KBM-7 (cell line): Measurements from ENCODE around the gene DNM2.
A peak's percentile ranks its signal among the peaks of the same experiment; 100 is the strongest.

ENCODE experiments used
- DNase-seq: peaks from one replicate; pipeline ENCODE4 v3.0.0-alpha.2; 2015
- in situ Hi-C: fragments of 300-500 bp; cut with MboI; formaldehyde crosslinking; loops from 2 replicates; pipeline ENCODE4 v1.14.3; 2020; ENCODE audit warnings: low sequenced_read_pairs, low pct_unique_long_range_greater_than_20kb, mixed read lengths

DNM2 gene

DNA sequence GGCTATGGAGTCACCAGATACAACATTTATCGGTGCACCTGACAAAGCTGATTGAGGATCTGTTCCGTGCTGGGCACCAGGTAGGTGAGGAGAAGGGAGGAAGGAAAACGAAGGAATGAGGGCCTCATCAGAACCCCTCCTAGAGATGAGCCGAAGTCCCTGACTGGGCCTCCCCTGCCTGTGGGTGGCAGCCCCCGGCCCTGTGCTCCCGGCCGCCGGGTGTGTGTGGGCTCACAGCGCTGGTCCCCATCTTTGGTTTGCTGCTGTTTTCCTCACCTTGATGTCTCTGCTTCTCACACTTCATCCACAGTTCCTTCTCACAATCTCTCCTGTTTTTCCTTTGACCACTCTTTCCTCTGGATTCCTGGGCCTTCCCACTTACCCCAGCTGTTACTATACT lies 85.4 kb downstream of the DNM2 start:
- DNase-seq = no peak
- in situ Hi-C loops = no loop called here

DNA sequence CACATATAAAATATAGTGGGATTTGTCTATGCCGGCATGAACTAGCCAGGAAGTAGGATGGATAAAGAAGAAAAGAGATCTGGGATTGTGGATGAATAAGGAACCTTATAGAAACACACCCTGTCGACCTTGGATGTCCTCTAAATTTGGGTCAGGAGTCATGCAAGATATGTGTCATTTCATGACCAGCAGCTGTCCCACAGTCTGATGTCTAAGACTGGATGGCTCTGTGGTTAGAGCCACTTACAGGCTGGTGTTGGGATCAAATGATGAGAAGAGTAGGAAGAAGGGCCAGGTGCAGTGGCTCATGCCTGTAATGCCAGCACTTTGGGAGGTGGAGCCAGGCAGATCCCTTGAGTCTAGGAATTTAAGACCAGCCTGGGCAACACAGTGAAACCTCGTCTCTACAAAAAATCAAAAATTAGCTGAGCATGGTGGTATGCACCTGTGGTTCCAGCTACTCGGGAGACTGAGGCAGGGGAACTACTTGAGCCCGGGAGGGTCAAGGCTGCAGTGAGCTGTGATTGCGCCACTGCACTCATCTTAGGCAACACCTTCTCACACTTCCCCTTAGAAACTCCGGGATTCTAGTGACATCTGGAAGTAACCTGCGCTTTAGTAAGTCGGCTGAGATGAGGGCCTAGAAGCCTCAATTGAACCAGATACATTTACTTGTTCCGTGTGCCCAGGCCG lies 87.3 kb downstream of the DNM2 start:
- DNase-seq = no peak
- in situ Hi-C loops = no loop called here

DNA sequence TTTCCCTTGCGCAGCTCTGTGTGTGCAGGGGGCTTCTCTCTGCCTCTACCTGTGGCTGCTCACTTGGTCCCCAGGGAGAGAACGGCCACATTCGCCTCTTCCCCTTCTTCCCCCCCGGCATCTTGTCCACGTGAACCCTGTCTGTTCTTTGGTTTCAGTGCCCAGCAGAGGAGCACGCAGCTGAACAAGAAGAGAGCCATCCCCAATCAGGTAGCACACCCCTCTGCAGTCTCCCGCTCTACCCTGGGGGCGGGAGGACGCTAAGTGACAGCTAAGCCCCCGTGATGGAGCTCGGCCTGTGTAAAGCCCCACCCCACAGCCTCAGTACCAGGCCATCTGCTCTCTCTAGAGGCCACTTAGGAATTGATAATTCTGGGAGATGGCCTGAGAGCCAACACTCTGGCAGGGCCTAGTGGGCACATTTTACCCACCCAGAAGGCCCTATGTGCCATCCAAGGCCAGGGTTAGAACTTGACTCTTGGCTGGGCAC lies 87.9 kb downstream of the DNM2 start:
- in situ Hi-C loops = no loop called here
- no peak for DNase-seq

DNA sequence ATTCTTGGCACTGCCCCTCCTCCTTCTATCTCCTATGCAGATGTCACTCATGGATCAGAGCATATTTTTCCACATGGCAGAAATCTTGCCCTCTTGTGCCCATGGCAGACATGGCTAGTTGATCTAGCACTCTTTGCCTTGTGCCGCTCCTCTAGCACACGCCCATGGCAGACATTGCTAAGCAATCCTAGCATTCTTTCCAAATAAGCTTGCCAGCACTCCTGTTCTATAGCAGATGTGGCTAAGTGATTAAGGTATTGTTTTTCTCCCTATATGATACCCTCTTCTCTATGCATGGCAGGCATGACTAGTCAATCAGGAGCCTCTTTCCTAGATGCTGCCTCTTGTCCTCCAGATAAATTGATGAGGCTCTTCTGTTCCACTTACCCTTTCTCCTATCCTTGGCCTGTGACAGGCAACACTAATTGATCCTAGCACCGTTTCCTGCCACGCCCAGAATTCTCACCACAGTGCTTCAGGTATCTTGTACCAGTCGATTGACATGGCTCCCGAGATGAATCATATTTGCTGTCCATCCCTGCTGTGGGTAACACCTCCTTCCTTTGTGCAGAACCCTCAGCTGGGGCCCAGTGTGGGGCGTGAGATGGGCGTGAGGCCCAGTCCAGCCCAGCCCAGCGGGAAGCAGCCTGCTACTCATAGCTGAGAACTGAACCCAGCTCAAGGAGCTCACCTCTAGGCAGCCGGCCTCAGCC lies 91.2 kb downstream of the DNM2 start:
- DNase-seq = no peak
- in situ Hi-C loops = no loop called here

DNA sequence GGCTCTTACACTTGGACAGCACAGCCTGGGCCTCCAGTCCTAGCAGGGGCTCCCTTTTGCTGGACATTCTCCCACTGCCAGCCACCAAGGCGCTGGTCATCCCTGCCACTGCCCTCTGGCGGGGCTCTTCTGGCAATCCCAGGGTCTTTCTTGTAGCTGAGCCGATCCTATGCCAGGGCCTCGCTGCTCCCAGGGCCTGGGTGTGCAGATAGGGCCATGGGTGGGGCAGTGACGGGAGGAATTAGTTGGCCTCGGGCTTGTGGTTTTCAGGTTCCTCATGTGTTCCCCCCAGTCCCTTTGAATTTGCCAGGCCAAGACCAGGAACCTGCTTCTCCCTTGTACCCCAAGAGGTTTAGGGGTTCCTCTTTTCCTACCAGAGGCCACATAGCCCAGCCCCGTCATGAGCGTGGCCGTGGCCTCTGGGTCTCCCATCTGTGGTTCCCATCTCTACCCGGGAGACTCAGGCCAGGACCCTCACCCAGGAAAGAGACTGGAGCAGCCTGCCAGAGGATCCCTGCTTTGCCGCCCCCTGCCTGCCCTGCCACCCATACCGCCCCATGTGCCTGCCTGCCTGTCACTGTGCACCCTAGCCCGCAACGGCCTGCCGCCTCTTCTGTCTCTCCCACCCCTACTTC lies 91.9 kb downstream of the DNM2 start:
- peak; percentile 21 for DNase-seq
- in situ Hi-C loops = no loop called here

DNA sequence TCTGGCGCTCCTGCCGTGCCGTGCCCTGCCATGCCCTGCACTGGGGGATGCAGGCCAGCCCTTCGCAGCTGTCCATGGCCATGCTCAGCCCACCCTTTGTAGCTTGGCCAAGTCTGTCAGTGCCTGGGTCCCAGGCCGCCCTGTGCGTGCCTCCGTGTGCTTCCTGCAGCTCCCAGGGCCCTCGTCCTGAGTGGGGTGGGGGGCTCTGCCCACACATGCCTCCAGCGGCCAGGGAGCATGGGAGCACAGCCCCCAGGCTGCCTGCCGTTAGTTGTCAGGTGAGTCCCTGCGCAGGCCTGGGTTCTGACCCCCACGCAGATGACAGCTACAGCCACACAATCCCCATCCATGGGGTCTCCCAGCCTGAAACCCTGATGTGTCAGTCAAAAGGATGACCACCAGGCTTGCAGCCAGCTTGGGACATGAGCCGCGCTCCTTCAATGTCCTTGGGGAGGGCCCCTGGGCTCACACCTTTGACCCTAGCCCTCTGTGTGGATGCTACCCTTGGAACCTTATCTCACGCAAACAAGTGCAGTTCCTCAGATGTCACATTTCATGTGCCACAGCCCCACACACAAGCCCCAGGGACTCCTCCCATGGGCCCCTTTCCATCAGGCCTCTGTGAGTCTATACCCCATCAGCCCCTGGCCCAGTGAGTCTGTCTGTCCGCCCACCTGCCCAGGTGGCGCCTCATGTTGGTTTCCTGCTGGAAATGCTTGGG lies 93.7 kb downstream of the DNM2 start:
- no peak for DNase-seq
- in situ Hi-C loops = no loop called here

DNA sequence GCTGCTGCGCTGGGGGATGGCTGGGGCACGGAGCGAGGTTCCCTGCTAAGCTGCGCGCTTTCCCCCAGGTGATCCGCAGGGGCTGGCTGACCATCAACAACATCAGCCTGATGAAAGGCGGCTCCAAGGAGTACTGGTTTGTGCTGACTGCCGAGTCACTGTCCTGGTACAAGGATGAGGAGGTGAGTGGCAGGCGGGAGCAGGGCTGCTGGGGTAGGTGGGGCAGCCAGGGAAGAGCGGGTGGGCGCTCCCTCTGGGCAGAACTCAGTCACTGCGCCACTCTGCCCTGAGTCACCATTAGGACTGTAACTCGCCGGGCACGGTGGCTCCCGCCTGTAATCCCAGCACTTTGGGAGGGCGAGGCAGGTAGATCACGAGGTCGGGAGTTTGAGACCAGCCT lies 94.3 kb downstream of the DNM2 start:
- no peak for DNase-seq

DNA sequence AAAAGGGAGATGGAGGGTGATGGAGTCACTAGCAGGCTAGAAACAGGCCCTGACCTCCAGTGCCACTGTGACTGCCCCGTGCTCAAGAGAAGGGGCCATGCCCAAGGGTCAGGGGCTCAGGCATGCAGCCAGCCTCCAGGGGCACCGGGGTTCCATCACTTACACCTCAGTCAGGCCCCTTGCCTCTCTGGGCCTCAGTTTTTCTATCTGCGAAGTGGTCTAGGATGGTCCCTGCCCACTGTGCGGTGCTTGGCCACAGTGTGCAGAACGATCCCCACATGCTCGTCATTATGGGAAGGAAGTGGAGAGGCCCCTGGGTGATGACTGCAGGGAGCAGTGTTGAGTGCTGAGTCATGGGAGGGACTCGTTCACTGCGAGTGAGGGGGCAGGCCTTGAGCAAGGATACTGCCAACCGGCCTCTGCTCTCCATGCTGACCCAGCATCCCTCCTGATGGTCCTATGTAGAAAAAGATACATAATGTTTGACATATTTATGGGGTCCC lies 95.1 kb downstream of the DNM2 start:
- in situ Hi-C loops = no loop called here
- DNase-seq = peak; percentile 78

More for the DNA sequence above, 94.3 kb downstream of the DNM2 start:
- in situ Hi-C loops = no loop called here

DNA sequence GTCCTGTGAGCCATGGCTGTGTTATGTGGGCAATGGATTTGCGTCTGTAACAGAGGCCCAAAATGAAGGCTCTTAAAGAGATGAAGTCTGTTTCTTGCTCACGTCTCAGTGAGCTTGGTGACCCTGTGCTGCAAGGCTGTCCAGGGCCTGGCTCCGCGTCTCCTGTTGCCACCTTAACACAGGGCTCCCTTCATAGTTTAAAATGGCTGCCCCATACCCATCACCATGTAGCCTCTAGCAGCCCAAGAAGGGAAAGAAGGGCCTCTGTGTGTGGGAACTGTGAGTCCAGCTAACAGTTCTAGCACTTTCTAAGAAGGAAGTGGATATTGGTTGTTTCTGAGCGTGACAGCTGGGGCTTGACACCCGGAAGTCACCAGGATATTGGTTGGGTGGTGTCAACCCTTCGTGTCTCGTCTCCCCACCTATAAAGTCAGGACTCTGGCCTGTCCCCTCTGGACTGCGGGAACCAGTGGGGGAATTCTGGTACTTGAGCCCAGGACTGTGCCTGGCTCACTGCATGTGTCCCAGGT lies 97.2 kb downstream of the DNM2 start:
- in situ Hi-C loops = no loop called here
- DNase-seq = no peak

DNA sequence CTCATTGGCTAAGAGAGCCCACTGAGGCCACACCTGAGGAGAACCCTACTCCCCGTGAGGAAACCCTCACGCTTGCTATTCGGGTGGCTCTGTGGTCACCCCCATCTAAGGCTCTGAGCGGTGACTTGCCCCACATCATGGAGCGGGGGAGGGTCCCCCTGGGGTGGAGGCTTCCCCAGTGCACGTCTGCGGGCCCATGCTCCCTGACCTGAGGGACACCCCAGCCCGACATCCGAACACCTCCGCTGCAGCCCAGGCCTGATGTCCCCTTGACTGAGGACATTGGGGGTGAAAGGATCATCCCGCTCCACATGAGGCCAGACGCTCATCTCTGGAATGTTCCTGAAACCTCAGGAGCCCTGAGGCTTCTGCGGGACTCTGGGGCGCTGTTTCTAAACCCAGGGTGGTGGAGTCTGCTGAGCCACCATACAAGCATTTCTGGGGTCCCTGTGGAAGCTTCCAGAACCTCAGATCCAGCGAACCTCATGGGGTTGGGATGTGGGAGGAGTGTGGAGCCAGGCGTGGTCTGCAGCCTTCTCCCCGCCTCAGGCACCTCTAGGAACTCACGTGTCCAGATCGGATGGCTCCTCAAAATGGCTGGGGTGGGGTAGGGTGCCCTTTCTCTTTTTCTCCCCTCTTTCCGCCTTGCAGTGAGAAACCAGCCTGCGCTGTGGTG lies 98.2 kb downstream of the DNM2 start:
- in situ Hi-C loops = no loop called here
- no peak for DNase-seq

DNA sequence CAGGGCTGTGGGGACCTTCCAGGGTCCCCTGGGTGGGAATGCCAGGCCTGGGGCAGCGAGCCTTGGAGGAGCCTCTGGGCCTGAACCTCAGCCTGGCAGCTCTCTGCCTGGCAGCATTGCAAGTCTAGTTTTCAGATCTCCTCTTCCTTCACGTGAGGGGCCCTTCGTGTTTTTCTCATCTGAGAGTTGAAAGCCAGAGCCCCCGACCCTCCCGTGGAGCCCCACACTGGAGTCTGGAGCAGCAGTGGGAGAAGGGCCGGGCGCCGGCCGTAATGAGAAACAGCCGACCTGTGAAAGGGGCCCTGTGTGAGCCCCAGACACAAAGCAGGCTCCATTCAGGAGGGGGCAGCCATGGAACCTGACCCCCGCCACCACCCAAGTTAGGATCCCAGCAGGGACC lies 98.8 kb downstream of the DNM2 start:
- no peak for DNase-seq
- in situ Hi-C loops = no loop called here

DNA sequence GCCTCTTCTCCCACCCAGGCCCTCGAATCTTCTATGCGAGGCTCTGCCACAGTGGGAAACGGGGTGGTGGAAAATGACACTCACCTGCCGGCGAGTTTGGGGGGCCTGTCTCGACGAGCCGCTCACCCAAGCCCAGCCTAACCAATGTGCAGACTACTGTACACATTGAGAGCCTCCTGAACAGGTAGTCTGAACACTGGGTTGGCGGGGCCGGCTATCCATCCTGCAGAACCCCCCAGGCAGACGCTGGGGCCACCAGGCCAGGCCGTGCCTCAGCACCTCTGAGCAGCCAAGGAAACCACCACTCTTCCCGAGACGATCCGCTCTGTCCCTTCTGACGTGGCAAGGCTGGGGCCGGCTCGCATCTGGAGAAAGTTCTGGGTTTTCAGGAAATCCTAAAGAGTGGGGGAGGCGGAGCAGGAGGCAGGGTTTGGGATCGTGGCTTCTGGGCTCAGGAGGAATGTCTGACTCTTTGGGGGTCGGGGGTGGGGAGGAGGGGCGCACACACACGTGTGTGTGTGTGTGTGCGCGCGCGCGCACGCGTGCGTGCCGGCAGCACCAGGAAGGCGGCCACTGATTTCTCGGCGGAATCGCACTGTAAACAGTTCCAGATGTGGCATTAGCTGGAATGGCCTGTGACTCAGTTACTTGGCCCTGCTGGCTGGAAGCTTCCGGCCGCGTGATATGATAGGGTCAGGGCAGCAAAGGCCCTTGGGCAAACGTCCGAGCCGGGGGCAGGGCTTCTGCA lies 99.6 kb downstream of the DNM2 start:
- in situ Hi-C loops = no loop called here
- no peak for DNase-seq

DNA sequence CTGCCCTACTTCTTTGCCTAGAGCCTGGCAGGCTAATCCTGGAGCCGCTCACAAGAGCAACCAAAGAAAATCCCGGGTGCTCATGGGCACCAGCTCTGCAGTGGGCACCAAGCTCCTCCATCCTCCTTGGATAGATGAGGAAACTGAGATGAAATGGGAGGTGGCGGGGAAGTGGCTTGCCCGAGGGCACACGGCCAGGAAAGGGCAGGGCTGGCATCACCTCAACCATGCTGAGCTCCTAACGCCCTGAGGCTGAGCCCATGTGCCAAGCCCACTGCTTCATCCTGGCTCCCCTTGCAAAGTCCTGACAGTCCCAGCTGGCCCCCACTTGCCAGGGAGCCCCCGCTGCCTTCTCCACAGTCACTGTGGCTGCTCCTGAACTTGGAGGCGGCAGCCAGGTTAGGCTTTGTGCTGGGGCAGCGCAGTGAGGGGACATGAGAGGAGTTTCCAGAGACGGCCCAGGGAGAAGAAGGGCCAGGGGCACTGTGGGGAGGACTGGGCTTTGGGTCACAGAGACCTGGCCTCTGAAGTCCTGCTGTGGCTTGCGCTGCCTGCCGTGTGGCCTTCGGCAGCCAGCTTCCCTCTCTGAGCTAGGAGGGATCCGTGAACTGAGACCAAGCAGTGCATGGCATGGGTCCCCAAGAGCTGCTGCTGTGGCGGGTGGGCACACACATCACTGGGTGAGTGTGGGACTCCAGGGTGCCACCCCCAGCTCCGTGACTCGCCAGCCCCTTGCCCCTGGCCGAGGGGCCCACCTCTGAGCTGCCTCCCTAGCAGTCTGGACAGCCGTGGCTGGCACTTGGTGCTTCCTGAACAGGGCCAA lies 100.6 kb downstream of the DNM2 start:
- no peak for DNase-seq
- in situ Hi-C loops = no loop called here

DNA sequence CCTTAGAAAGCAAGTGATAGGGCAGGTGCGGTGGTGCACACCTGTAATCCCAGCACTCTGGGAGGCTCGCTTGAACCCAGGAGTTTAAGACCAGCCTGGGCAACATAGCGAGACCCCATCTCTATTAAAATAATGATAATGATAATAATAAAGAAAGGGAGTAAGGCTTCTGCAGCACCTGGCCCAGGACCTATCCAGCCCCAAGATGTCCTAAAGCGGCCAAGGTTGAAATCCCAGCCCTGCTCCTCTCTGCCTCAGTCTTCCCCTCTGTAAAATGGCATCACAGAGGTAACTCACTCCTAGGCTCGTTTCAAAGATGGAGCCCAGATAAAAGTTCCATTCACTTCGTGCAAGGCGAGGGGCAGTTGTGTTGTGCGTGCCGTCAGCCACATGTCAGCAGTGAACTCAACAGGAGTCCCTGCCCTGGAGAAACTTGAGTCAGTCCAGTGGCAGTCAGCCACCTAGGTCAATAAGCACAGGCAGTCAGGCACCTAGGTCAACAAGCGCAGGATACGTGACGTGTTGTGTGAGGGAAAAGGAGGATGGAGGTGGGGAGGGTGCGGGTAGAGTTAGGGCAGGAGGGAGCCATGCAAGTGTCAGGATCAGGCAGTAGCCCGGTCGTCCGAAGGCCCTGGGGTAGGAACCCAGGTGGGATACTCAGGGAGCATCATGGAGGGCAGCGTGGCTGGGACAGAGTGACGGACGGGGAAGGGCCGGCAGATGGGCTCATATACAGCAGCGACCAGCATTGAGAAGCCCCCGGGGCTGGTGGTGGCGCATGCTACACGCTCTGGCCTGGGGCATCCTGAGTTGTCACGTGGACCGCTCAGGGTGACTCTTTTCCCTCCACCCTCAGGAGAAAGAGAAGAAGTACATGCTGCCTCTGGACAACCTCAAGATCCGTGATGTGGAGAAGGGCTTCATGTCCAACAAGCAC lies 101.5 kb downstream of the DNM2 start:
- DNase-seq = no peak
- in situ Hi-C loops = no loop called here

DNA sequence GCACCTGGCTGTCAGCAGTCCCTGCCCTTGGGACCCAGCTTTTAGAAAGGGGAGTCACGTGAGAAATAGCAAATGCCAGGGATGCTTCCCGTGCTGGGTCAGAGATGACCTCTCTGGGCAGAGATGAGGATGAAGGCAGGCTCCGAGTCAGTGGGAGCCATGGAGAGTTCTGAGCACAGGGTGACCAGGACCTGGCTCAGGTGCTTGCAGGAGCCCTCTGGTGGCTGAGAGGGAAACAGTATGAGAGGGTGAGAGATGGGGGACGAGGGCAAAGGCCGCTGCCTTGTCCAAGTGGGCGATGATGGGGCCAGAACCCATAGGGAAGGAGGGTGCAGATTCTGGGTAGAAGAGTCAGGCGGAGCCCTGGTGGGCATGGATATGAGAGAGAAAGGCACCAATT lies 102.3 kb downstream of the DNM2 start:
- in situ Hi-C loops = no loop called here

DNA sequence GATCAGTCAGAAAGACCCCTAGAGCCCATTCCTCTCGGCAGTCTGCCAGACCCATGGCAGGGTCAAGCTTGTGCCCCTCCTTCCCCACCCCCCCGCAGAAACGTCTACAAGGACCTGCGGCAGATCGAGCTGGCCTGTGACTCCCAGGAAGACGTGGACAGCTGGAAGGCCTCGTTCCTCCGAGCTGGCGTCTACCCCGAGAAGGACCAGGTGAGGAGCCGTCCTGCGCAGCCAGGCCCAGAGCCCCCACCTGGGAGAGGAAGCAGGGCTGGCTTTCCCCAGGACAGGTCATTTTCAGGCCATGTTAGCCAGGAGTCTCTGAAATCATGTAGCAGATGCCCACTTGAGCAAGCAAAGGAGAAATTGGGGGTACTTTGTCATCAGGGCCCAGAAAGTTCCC lies 105.8 kb downstream of the DNM2 start:
- in situ Hi-C loops = no loop called here

More for the DNA sequence above, 102.3 kb downstream of the DNM2 start:
- DNase-seq = no peak

More for the DNA sequence above, 105.8 kb downstream of the DNM2 start:
- DNase-seq = no peak
